Fibroblast of lung (primary cell): ENCODE results near the gene MAEA.

ENCODE experiments used
- CTCF ChIP-seq, 2 donors: IDR thresholded peaks in 1 of 2; conservative IDR thresholded peaks in 1 of 2; 1 replicate in 1 of 2; 2 replicates in 1 of 2; pipeline ENCODE4 v1.5.1; 2011 to 2012; ENCODE audit warnings: low read length in 2 of 2, control low read depth in 1 of 2, inconsistent platforms in 1 of 2, low read depth in 1 of 2, mild to moderate bottlenecking in 1 of 2
- EZH2 ChIP-seq: IDR thresholded peaks from 2 replicates; pipeline ENCODE4 v1.5.1; 2012; ENCODE audit warnings: low read length, control low read depth, mild to moderate bottlenecking; ENCODE audit errors: missing control alignments

DNA sequence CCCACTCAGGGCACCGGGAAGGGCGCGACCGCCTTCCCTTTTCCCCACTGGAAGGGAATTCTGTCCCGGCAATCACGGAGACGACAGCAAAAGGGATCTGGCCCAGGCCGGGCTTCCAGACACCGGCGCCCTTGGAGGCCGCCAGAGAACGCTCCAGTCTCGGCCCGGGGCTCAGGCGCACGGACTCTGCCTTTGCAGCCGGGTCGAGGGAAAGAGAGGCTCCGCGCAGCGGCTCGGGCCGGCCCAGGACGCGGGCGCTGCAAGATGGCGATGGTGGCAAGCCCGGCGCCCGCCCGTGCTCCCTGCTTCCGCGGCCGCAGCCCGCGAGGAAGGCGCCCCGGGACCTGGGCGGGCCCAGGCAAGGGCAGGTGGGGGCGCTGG lies 41.8 kb upstream of the MAEA start:
- TF ChIP-seq CTCF (conservative IDR thresholded peaks at IDR 0.05 in 1 of 2, IDR thresholded peaks at IDR 0.05 in 1 of 2; ENCODE audit: low read depth in 1 of 2, low read length in 2 of 2) (no peak), EZH2 (no peak)
